Mesangial cell (primary cell): ENCODE measurements around the gene OR2A2. TPM values are rescaled to one million over a fixed set of nuclear protein-coding genes. Genes with fewer than 3 reads are reported as not detected.

ENCODE experiments used
- total RNA-seq: library from RNA; depleted of rRNA; stranded (reverse); fragments of >200 nt; gene quantifications from 2 replicates; pipeline ENCODE4 v1.2.3, GENCODE V29; 2015

Gene OR2A2
- not detected in 2 replicates for total RNA-seq

GRCh38 chr7:144109283-144109682 lies at the start of gene OR2A2:
Gene OR2A2, plus strand, starts transcription at chr7:144109583. Its CDS starts 0 bp downstream, at chr7:144109583.

GRCh38 chr7:144069511-144069910 lies 39.9 kb upstream of the OR2A2 start, which contains the start of gene OR2A25:
Gene OR2A25, plus strand, starts transcription at chr7:144069811. Its CDS starts 4,409 bp downstream, at chr7:144074220.

GRCh38 chr7:144085978-144086377 lies 23.4 kb upstream of the OR2A2 start, which contains the start of gene OR2A12:
Gene OR2A12, plus strand, starts transcription at chr7:144086278. Its CDS starts 8,830 bp downstream, at chr7:144095108.

GRCh38 chr7:144122876-144123275 lies 13.5 kb downstream of the OR2A2 start, which contains the start of gene OR2A14:
Gene OR2A14, plus strand, starts transcription at chr7:144123176. Its CDS starts 5,937 bp downstream, at chr7:144129113.

Other genes with a start within 250 kb of the OR2A2 start
- gene TCAF1, start 207.4 kb upstream of the OR2A2 start, total RNA-seq, result 32.8 and 35.7 TPM in 2 replicates
- not detected in 2 replicates for gene OR2F2, start 174.3 kb upstream of the OR2A2 start, total RNA-seq
- not detected in 2 replicates for gene OR2F1, start 154.7 kb upstream of the OR2A2 start, total RNA-seq
- not detected in 2 replicates for gene OR6B1, start 109.3 kb upstream of the OR2A2 start, total RNA-seq
- not detected in 2 replicates for gene OR2A5, start 60.6 kb upstream of the OR2A2 start, total RNA-seq
- gene OR2A25, start 39.8 kb upstream of the OR2A2 start, total RNA-seq, result not detected in 2 replicates
- not detected in 2 replicates for gene OR2A12, start 23.3 kb upstream of the OR2A2 start, total RNA-seq
- gene OR2A14, start 13.6 kb downstream of the OR2A2 start, total RNA-seq, result not detected in 2 replicates
- 0.65 and 1.6 TPM in 2 replicates for gene CTAGE4, start 73.9 kb downstream of the OR2A2 start, total RNA-seq
- gene ARHGEF35, start 86.2 kb downstream of the OR2A2 start, total RNA-seq, result 1.5 and 3.8 TPM in 2 replicates
- under 0.01 and 0.49 TPM in 2 replicates for gene OR2A42, start 130.0 kb downstream of the OR2A2 start, total RNA-seq
- gene OR2A7, start 155.2 kb downstream of the OR2A2 start, total RNA-seq, result 1.1 and 2.2 TPM in 2 replicates
- gene CTAGE8, start 159.7 kb downstream of the OR2A2 start, total RNA-seq, result 0.38 and 1.6 TPM in 2 replicates
- 0.13 and 0.33 TPM in 2 replicates for gene OR2A1, start 202.8 kb downstream of the OR2A2 start, total RNA-seq
- 16.1 and 25.6 TPM in 2 replicates for gene ARHGEF5, start 245.8 kb downstream of the OR2A2 start, total RNA-seq